Measurements from ENCODE around the gene KIF3A. TPM values are rescaled to one million over a fixed set of nuclear protein-coding genes. Genes with fewer than 3 reads are reported as not detected.

Gene KIF3A
- total RNA-seq, 1 experiment from 2014 or later: 15.2 TPM

DNA sequence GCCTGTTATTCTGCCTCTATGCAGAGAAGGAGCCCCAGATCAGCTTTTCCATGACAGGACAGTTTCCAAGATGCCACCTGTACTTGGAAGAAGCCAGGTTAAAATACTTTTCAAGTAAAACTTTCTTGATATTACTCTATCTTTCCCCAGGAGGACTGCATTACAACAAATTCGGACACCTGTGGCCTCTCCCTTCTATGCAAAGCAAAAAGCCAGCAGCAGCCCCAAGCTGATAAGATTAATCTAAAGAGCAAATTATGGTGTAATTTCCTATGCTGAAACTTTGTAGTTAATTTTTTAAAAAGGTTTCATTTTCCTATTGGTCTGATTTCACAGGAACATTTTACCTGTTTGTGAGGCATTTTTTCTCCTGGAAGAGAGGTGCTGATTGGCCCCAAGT lies 63.9 kb downstream of the KIF3A start:
- no peaks in the 10 kb centered on the region for H3K36me3 ChIP-seq (ENCODE audit: low read depth)
- intact Hi-C loops (cut with micrococcal nuclease; ENCODE audit: unreplicated experiment): loop anchor here (10.0 kb wide), 1 partner anchor 259 kb away; no protein-coding TSS in a partner anchor
- no peak overlapping the region for H3K4me2 ChIP-seq
- H2AFZ ChIP-seq: no peak overlapping the region
- TF ChIP-seq, protein P1, sequence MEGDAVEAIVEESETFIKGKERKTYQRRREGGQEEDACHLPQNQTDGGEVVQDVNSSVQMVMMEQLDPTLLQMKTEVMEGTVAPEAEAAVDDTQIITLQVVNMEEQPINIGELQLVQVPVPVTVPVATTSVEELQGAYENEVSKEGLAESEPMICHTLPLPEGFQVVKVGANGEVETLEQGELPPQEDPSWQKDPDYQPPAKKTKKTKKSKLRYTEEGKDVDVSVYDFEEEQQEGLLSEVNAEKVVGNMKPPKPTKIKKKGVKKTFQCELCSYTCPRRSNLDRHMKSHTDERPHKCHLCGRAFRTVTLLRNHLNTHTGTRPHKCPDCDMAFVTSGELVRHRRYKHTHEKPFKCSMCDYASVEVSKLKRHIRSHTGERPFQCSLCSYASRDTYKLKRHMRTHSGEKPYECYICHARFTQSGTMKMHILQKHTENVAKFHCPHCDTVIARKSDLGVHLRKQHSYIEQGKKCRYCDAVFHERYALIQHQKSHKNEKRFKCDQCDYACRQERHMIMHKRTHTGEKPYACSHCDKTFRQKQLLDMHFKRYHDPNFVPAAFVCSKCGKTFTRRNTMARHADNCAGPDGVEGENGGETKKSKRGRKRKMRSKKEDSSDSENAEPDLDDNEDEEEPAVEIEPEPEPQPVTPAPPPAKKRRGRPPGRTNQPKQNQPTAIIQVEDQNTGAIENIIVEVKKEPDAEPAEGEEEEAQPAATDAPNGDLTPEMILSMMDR (conservative IDR thresholded peaks at IDR 0.05): no peak
- no peak for TF ChIP-seq EZH2 (IDR thresholded peaks at IDR 0.05; ENCODE audit: low read depth)
- H3K27ac ChIP-seq: no peak overlapping the region
- H3K4me1 ChIP-seq (replicated peaks; ENCODE audit: insufficient read depth): peaks cover 11% of the 10 kb centered on the region
- H3F3A ChIP-seq (ENCODE audit: insufficient read depth, low read depth): peaks cover 12% of the 10 kb centered on the region; the same call in 1 of the 2 replicates
- no peak overlapping the region for H3K4me3 ChIP-seq
- H3K9me3 ChIP-seq (ENCODE audit: insufficient read depth, low read depth): no peaks in the 10 kb centered on the region
- no peaks in the 10 kb centered on the region for H3K27me3 ChIP-seq (ENCODE audit: insufficient read depth, low read depth)
- ChIA-PET CTCF (no interaction called here), POLR2A (ENCODE audit: unreplicated experiment) (no interaction called here)
- no peak for DNase-seq
- no peaks in the 10 kb centered on the region for H3K9me2 ChIP-seq (ENCODE audit: insufficient read depth)
- no peaks in the 10 kb centered on the region for H3K79me2 ChIP-seq (ENCODE audit: low read depth)
- no peaks in the 10 kb centered on the region for H4K20me1 ChIP-seq (ENCODE audit: insufficient read depth)
- no TSS peak for BruUV-seq (replicated peaks)

DNA sequence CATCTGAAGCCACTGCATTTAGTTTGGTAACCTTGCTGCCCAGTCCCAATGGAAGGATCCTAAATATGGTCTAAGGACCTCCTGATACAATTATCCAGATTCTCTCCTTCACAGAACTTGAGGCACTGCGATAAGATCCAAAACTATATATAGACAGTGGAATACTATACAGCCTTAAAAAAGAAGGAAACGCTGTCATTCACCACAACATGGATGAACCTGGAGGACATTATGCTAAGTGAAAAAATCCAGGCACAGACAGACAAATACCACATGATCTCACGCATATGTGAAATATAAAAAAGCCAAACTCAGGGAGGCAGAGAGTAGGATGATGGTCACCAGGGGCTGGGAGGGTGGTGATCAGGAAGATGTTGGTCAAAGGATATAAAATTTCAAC lies 66.3 kb downstream of the KIF3A start:
- Histone ChIP-seq H3K4me2 (no peak overlapping the region), H3K27ac (no peak overlapping the region), H3K36me3 (ENCODE audit: low read depth) (no peaks in the 10 kb centered on the region), H3F3A (ENCODE audit: insufficient read depth, low read depth) (no peaks in the 10 kb centered on the region), H3K9me3 (ENCODE audit: insufficient read depth, low read depth) (no peaks in the 10 kb centered on the region), H3K27me3 (ENCODE audit: insufficient read depth, low read depth) (no peaks in the 10 kb centered on the region), H3K4me3 (no peak overlapping the region), H3K4me1 (replicated peaks; ENCODE audit: insufficient read depth) (no peaks in the 10 kb centered on the region; the same call in 1 of the 2 replicates), H3K9me2 (ENCODE audit: insufficient read depth) (no peaks in the 10 kb centered on the region), H2AFZ (no peak overlapping the region), H3K79me2 (ENCODE audit: low read depth) (no peaks in the 10 kb centered on the region), H4K20me1 (ENCODE audit: insufficient read depth) (no peaks in the 10 kb centered on the region)
- no peak for DNase-seq
- TF ChIP-seq, protein P1 (conservative IDR thresholded peaks at IDR 0.05): no peak
- TF ChIP-seq EZH2 (IDR thresholded peaks at IDR 0.05; ENCODE audit: low read depth): no peak
- no TSS peak for BruUV-seq (replicated peaks)
- POLR2A ChIA-PET (ENCODE audit: unreplicated experiment): no interaction called here
- CTCF ChIA-PET: no interaction called here
- intact Hi-C loops (cut with micrococcal nuclease; ENCODE audit: unreplicated experiment): loop anchor here (10.0 kb wide), 1 partner anchor 256 kb away; no protein-coding TSS in a partner anchor

DNA sequence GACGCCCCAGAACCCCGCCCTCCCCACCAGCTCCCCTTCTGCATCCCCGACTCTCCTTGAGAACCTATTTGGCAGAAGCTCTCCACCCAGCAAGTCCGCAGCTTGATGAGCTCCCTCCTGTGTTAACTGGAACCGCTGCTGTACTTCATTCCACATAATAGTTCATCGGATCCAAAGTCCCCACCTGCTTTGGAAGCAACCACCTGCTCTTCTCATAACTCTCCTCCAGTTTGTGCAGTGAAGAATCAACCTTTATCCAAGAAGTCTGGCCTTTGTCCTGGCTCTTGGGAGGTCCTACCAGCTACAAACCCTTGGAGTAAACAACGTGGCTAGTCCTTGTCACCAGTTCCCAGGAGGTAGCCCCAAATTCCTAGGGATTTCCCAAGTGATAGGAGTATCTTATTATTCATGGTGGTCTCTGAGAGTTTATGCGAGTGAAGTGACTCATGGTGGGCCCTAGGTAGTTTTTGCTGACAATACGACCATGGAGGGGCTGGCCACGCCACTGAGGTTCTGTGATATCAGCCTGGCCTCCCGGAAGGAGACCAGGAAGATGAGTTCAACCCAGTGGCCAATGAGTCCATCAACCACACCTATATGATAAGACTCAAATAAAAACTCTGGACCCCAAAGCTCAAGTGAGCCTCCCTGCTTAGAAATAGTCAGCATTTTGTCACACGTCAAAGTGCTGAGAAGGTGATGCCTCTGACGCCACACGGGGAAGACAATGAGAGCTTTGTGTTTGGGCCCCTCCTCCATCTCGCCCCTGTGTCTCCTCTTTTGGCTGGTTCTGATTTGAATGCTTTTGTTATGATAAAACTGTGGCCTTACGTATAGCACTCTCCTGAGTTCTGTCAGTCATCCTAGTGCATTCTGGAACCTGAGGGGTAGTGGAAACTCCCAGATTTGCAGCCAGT lies 67.1 kb downstream of the KIF3A start:
- Histone ChIP-seq H3K9me2 (ENCODE audit: insufficient read depth) (no peaks in the 10 kb centered on the region), H3K36me3 (ENCODE audit: low read depth) (no peaks in the 10 kb centered on the region), H2AFZ (no peak overlapping the region), H3K27ac (no peak overlapping the region), H3K4me2 (no peak overlapping the region), H3K4me1 (replicated peaks; ENCODE audit: insufficient read depth) (no peaks in the 10 kb centered on the region; the same call in 1 of the 2 replicates), H3K27me3 (ENCODE audit: insufficient read depth, low read depth) (no peaks in the 10 kb centered on the region), H3K79me2 (ENCODE audit: low read depth) (no peaks in the 10 kb centered on the region), H3F3A (ENCODE audit: insufficient read depth, low read depth) (no peaks in the 10 kb centered on the region), H3K9me3 (ENCODE audit: insufficient read depth, low read depth) (no peaks in the 10 kb centered on the region), H4K20me1 (ENCODE audit: insufficient read depth) (no peaks in the 10 kb centered on the region), H3K4me3 (no peak overlapping the region)
- BruUV-seq (replicated peaks): no TSS peak
- CTCF ChIA-PET: no interaction called here
- no peak for DNase-seq
- intact Hi-C loops (cut with micrococcal nuclease; ENCODE audit: unreplicated experiment): loop anchor here (10.0 kb wide), 1 partner anchor 255 kb away; no protein-coding TSS in a partner anchor
- POLR2A ChIA-PET (ENCODE audit: unreplicated experiment): no interaction called here
- TF ChIP-seq EZH2 (IDR thresholded peaks at IDR 0.05; ENCODE audit: low read depth): no peak
- TF ChIP-seq, protein P1 (conservative IDR thresholded peaks at IDR 0.05): no peak

Measured in PC-9 (cell line).